ENCODE results near the gene TMEM247.

The TMEM247 gene

GRCh38 chr2:46451131-46451711 lies 28.1 kb upstream of the TMEM247 start:
- no peaks in the 10 kb centered on the region for H3K9me3 ChIP-seq (ENCODE audit: control insufficient read depth in 5 of 5, low read length in 5 of 5)
- H3K9ac ChIP-seq (ENCODE audit: low read length in 5 of 5): no peak overlapping the region
- H3K27ac ChIP-seq (ENCODE audit: low read depth, low read length): no peak overlapping the region
- H3K27me3 ChIP-seq (ENCODE audit: control insufficient read depth in 5 of 5, insufficient read depth in 4 of 5, low read length in 5 of 5): no peaks in the 10 kb centered on the region
- H3K4me3 ChIP-seq (ENCODE audit: low read depth in 1 of 5, low read length in 5 of 5): no peak overlapping the region
- H3K36me3 ChIP-seq (ENCODE audit: control insufficient read depth in 5 of 5, insufficient read depth in 5 of 5, low read length in 5 of 5): no peaks in the 10 kb centered on the region
- H3K4me1 ChIP-seq (ENCODE audit: control insufficient read depth in 5 of 5, insufficient read depth in 5 of 5, low read length in 5 of 5): peaks cover 0 to 14% (median 7%) of the 10 kb centered on the region in 5 donors

- Histone ChIP-seq H3K27me3 (ENCODE audit: control insufficient read depth in 5 of 5, insufficient read depth in 4 of 5, low read length in 5 of 5) (no peaks in the 10 kb centered on the region), H3K9ac (ENCODE audit: low read length in 5 of 5) (no peak overlapping the region), H3K4me3 (ENCODE audit: low read depth in 1 of 5, low read length in 5 of 5) (no peak overlapping the region), H3K4me1 (ENCODE audit: control insufficient read depth in 5 of 5, insufficient read depth in 5 of 5, low read length in 5 of 5) (peaks cover 0 to 28% (median 26%) of the 10 kb centered on the region in 5 donors), H3K27ac (ENCODE audit: low read depth, low read length) (no peak overlapping the region), H3K9me3 (ENCODE audit: control insufficient read depth in 5 of 5, low read length in 5 of 5) (no peaks in the 10 kb centered on the region), H3K36me3 (ENCODE audit: control insufficient read depth in 5 of 5, insufficient read depth in 5 of 5, low read length in 5 of 5) (no peaks in the 10 kb centered on the region)
These were observed 22.6 kb upstream of the TMEM247 start for GRCh38 chr2:46456789-46457188.

GRCh38 chr2:46458763-46459500 lies 20.4 kb upstream of the TMEM247 start:
- H3K9me3 ChIP-seq (ENCODE audit: control insufficient read depth in 5 of 5, low read length in 5 of 5): no peaks in the 10 kb centered on the region
- no peaks in the 10 kb centered on the region for H3K36me3 ChIP-seq (ENCODE audit: control insufficient read depth in 5 of 5, insufficient read depth in 5 of 5, low read length in 5 of 5)
- H3K27ac ChIP-seq (ENCODE audit: low read depth, low read length): no peak overlapping the region
- H3K9ac ChIP-seq (ENCODE audit: low read length in 5 of 5): no peak overlapping the region
- H3K27me3 ChIP-seq (ENCODE audit: control insufficient read depth in 5 of 5, insufficient read depth in 4 of 5, low read length in 5 of 5): no peaks in the 10 kb centered on the region
- H3K4me3 ChIP-seq (ENCODE audit: low read depth in 1 of 5, low read length in 5 of 5): no peak overlapping the region
- H3K4me1 ChIP-seq (ENCODE audit: control insufficient read depth in 5 of 5, insufficient read depth in 5 of 5, low read length in 5 of 5): peaks cover 0 to 32% (median 26%) of the 10 kb centered on the region in 5 donors

GRCh38 chr2:46459694-46460093 lies 19.7 kb upstream of the TMEM247 start:
- Histone ChIP-seq H3K9ac (ENCODE audit: low read length in 5 of 5) (no peak overlapping the region), H3K4me1 (ENCODE audit: control insufficient read depth in 5 of 5, insufficient read depth in 5 of 5, low read length in 5 of 5) (peaks cover 0 to 39% (median 26%) of the 10 kb centered on the region in 5 donors)

DNA sequence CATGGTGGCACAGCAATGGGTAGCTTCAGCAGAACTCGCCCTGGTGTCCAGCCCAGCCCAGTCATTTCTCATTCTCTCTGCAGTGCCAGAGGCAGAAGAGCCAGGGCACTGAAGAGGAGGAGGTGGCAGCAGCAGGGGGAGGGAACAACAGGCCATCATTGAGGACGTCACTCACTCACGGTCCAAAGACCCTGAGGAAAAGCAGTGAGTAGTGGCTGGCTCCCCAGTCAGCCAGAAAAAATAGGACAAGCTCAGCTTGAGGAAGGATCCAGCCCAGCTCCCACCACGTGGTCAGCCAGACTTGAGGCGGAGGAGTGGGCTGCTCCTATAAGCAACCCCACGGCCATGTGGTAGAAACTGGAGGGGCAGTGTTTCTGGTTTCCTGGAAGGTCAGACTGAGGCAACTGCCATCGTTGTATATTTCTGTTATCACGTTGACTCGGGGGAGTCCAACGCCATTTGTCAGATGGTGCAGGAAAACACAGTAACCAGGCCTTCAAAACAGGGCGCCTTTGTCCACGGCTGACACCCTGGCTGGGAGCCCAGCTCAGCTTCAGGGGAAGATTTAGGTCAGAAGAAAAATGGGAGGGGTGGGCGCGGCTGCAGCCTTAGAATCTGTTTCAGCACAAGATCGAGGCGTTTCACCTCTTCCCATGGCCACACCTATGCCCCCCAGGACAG lies 19.0 kb upstream of the TMEM247 start:
- H3K9me3 ChIP-seq (ENCODE audit: control insufficient read depth in 5 of 5, low read length in 5 of 5): no peaks in the 10 kb centered on the region
- no peak overlapping the region for H3K27ac ChIP-seq (ENCODE audit: low read depth, low read length)
- H3K27me3 ChIP-seq (ENCODE audit: control insufficient read depth in 5 of 5, insufficient read depth in 4 of 5, low read length in 5 of 5): no peaks in the 10 kb centered on the region
- H3K36me3 ChIP-seq (ENCODE audit: control insufficient read depth in 5 of 5, insufficient read depth in 5 of 5, low read length in 5 of 5): no peaks in the 10 kb centered on the region
- no peak overlapping the region for H3K9ac ChIP-seq (ENCODE audit: low read length in 5 of 5)
- H3K4me3 ChIP-seq (ENCODE audit: low read depth in 1 of 5, low read length in 5 of 5): no peak overlapping the region
- H3K4me1 ChIP-seq (ENCODE audit: control insufficient read depth in 5 of 5, insufficient read depth in 5 of 5, low read length in 5 of 5): peaks cover 0 to 39% (median 26%) of the 10 kb centered on the region in 5 donors

More at GRCh38 chr2:46459694-46460093, 19.7 kb upstream of the TMEM247 start:
- Histone ChIP-seq H3K36me3 (ENCODE audit: control insufficient read depth in 5 of 5, insufficient read depth in 5 of 5, low read length in 5 of 5) (no peaks in the 10 kb centered on the region), H3K4me3 (ENCODE audit: low read depth in 1 of 5, low read length in 5 of 5) (no peak overlapping the region), H3K27me3 (ENCODE audit: control insufficient read depth in 5 of 5, insufficient read depth in 4 of 5, low read length in 5 of 5) (no peaks in the 10 kb centered on the region), H3K9me3 (ENCODE audit: control insufficient read depth in 5 of 5, low read length in 5 of 5) (no peaks in the 10 kb centered on the region), H3K27ac (ENCODE audit: low read depth, low read length) (no peak overlapping the region)

- peak overlapping the region; percentile 21 for H3K27ac ChIP-seq (ENCODE audit: low read depth, low read length)
These were observed 18.2 kb upstream of the TMEM247 start for GRCh38 chr2:46461011-46461674.

GRCh38 chr2:46461709-46462171 lies 17.6 kb upstream of the TMEM247 start:
- H3K27ac ChIP-seq (ENCODE audit: low read depth, low read length): no peak overlapping the region

More at GRCh38 chr2:46461011-46461674, 18.2 kb upstream of the TMEM247 start:
- Histone ChIP-seq H3K9me3 (ENCODE audit: control insufficient read depth in 5 of 5, low read length in 5 of 5) (no peaks in the 10 kb centered on the region), H3K9ac (ENCODE audit: low read length in 5 of 5) (no peak overlapping the region), H3K4me1 (ENCODE audit: control insufficient read depth in 5 of 5, insufficient read depth in 5 of 5, low read length in 5 of 5) (peaks cover 0 to 39% (median 26%) of the 10 kb centered on the region in 5 donors), H3K4me3 (ENCODE audit: low read depth in 1 of 5, low read length in 5 of 5) (peak overlapping the region in 1 of 5 donors; percentile 18), H3K27me3 (ENCODE audit: control insufficient read depth in 5 of 5, insufficient read depth in 4 of 5, low read length in 5 of 5) (no peaks in the 10 kb centered on the region), H3K36me3 (ENCODE audit: control insufficient read depth in 5 of 5, insufficient read depth in 5 of 5, low read length in 5 of 5) (no peaks in the 10 kb centered on the region)

GRCh38 chr2:46462936-46463335 lies 16.4 kb upstream of the TMEM247 start:
- H3K4me3 ChIP-seq (ENCODE audit: low read depth in 1 of 5, low read length in 5 of 5): no peak overlapping the region
- no peaks in the 10 kb centered on the region for H3K36me3 ChIP-seq (ENCODE audit: control insufficient read depth in 5 of 5, insufficient read depth in 5 of 5, low read length in 5 of 5)
- no peak overlapping the region for H3K27ac ChIP-seq (ENCODE audit: low read depth, low read length)
- H3K9me3 ChIP-seq (ENCODE audit: control insufficient read depth in 5 of 5, low read length in 5 of 5): no peaks in the 10 kb centered on the region
- H3K9ac ChIP-seq (ENCODE audit: low read length in 5 of 5): no peak overlapping the region
- no peaks in the 10 kb centered on the region for H3K27me3 ChIP-seq (ENCODE audit: control insufficient read depth in 5 of 5, insufficient read depth in 4 of 5, low read length in 5 of 5)
- peaks cover 0 to 39% (median 26%) of the 10 kb centered on the region in 5 donors for H3K4me1 ChIP-seq (ENCODE audit: control insufficient read depth in 5 of 5, insufficient read depth in 5 of 5, low read length in 5 of 5)

More at GRCh38 chr2:46461709-46462171, 17.6 kb upstream of the TMEM247 start:
- no peaks in the 10 kb centered on the region for H3K9me3 ChIP-seq (ENCODE audit: control insufficient read depth in 5 of 5, low read length in 5 of 5)
- H3K9ac ChIP-seq (ENCODE audit: low read length in 5 of 5): no peak overlapping the region
- peaks cover 0 to 39% (median 26%) of the 10 kb centered on the region in 5 donors for H3K4me1 ChIP-seq (ENCODE audit: control insufficient read depth in 5 of 5, insufficient read depth in 5 of 5, low read length in 5 of 5)
- H3K4me3 ChIP-seq (ENCODE audit: low read depth in 1 of 5, low read length in 5 of 5): peak overlapping the region in 1 of 5 donors; percentile 18
- H3K36me3 ChIP-seq (ENCODE audit: control insufficient read depth in 5 of 5, insufficient read depth in 5 of 5, low read length in 5 of 5): no peaks in the 10 kb centered on the region
- no peaks in the 10 kb centered on the region for H3K27me3 ChIP-seq (ENCODE audit: control insufficient read depth in 5 of 5, insufficient read depth in 4 of 5, low read length in 5 of 5)

- H3K27me3 ChIP-seq (ENCODE audit: control insufficient read depth in 5 of 5, insufficient read depth in 4 of 5, low read length in 5 of 5): no peaks in the 10 kb centered on the region
- H3K4me1 ChIP-seq (ENCODE audit: control insufficient read depth in 5 of 5, insufficient read depth in 5 of 5, low read length in 5 of 5): peaks cover 0 to 14% (median 9%) of the 10 kb centered on the region in 5 donors
- no peaks in the 10 kb centered on the region for H3K36me3 ChIP-seq (ENCODE audit: control insufficient read depth in 5 of 5, insufficient read depth in 5 of 5, low read length in 5 of 5)
- H3K27ac ChIP-seq (ENCODE audit: low read depth, low read length): no peak overlapping the region
- no peaks in the 10 kb centered on the region for H3K9me3 ChIP-seq (ENCODE audit: control insufficient read depth in 5 of 5, low read length in 5 of 5)
- H3K9ac ChIP-seq (ENCODE audit: low read length in 5 of 5): no peak overlapping the region
- no peak overlapping the region for H3K4me3 ChIP-seq (ENCODE audit: low read depth in 1 of 5, low read length in 5 of 5)
These were observed 10.2 kb upstream of the TMEM247 start for GRCh38 chr2:46469116-46469515.
